NB4 (cell line): ENCODE data around the gene PLD4.

Source experiments
- CTCF ChIP-seq: IDR thresholded peaks from one replicate; pipeline ENCODE4 v1.5.1; 2012; ENCODE audit warnings: low read depth, low read length
- POLR2A ChIP-seq: IDR thresholded peaks from 2 replicates; pipeline ENCODE4 v1.6.1; 2011; ENCODE audit warnings: mild to moderate bottlenecking; ENCODE audit not compliant: insufficient read length; ENCODE audit errors: extremely low read depth

DNA sequence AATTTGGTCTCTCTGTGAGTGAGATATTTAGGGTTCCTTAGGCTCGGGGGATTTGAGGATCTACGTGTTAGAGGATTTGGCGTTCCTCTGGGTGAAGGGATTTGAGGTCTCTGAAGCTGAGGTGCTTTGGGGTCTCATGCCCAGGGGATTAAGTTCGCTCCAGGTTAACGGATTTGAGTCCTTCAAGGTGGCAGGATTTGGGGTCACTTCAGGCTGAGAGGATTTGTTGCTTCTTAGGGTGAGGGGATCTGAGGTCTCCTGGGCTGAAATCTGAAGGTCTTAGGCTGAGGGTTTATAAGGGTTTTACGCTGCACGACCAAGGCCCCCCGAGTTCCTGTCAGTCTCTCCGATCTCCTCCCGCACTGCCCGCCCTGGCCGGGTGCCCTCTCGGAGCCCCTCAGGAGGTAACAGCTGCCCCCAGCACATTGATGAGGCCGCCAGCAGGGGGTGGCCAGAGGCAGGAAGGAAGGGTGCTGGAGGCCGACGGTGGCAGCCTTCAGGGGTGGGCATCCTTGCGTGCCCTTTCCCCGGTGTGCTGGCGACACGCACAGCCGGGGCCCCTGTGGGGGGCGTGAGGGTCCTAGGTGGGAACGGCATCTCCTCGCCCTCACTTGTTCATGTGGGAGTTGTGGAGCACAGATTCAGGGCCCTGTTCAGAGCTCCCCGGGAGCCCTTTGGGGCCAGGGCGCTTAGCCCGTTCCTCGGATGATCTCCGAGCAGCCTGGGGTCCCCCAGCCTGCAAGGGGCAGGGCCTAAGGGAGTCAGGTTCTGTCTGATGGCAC lies 45.3 kb upstream of the PLD4 start:
- TF ChIP-seq POLR2A (no peak), CTCF (no peak)
